NCI-H524 (cell line): ENCODE results near the gene DDI2.
A peak's percentile ranks its signal among the peaks of the same experiment; 100 is the strongest.

Source experiments
- DNase-seq, 2 experiments: peaks; one replicate each; lab custom pipeline; 2025; lab: John Stamatoyannopoulos, UW

Gene DDI2

DNA sequence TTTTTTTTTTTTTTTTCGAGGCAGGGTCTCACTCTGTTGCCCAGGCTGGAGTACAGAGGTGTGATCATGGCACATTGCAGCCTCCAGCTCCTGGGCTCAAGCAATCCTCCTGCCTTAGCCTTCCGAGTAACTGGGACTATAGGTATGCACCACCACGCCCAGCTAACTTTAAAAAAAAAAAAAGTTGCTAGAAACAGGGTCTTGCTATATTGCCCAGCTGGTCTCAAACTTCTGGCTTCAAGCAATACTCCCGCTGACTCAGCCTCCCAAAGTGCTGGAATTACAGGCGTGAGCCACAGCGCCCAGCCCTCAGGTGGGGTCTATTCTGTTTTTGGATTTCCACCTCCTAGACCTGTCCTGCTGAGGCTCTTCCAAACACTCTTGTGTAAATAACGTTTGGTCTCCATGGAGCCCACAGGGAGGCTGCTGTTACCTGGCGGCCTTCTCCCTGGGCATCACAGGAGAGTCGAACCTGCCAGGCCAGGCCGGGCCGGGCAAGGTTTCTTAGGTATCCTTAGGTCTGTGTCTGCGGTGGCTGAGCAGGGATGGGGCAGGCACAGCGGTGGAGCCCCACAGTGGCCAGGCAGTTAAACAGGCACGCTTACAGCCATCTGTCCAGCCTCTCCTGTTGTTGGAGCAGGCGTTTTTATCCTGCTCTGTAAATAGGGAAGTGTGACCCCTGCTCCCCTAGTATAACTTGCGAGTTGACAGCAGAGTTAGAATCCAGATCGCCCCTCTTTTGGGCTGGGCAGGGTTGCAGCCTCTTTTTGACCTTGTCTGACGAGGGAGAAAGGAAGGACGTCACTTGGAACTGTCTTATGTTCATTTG, 85.7 kb downstream of the DDI2 start:
- DNase-seq, result peak in 1 of 2 experiments; percentile 28

DNA sequence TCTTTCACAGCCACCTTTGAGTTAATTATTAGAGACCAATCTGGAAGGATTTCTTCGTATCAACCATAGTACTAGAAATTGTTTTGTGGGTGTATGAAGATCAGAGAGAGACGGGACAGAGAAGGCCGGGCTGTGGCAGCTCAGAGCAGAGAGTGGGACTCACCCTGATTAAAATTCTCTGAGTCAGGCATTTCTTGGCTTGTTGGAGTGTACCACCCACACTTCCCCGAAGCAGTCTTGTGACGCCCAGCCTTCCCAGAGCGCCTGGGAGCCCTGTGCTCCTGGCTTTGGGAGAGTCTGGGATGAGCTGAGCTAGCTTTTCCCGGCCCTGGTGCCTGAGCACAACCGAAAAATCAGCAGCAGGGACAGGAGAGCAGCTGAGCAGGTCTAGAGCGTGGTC, 86.3 kb downstream of the DDI2 start:
- DNase-seq, result no peak

DNA sequence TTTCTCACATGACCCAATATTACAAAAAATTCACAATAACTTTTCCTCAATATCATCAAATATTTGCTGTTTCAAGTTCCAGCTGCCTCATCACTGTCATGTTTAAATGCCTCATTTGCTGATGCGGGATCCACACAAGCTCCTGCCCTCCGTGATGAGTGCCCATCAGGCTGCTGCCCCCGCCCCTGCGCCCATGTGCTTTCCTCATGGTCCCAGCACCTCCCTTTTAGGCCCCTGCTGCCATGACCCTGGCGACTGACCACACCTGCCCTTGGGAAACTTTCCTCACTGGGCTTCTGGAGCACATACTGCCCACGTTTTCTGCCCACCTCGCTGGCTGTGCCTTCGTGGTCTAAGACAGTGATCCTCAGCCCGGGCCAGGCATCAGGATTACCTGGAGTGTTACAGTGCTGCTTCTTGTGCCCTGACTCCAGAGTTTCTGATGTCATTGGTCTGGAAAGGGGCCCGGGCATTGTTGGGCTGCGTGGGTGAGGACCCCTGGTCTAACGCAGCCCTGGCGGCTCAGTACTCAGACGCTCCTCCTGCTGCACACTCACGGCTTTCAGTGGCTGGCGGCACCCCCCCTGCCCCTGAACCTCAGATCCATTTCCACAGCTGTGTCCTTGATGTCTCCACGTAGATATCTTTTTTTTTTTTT, 87.4 kb downstream of the DDI2 start:
- DNase-seq, result no peak

DNA sequence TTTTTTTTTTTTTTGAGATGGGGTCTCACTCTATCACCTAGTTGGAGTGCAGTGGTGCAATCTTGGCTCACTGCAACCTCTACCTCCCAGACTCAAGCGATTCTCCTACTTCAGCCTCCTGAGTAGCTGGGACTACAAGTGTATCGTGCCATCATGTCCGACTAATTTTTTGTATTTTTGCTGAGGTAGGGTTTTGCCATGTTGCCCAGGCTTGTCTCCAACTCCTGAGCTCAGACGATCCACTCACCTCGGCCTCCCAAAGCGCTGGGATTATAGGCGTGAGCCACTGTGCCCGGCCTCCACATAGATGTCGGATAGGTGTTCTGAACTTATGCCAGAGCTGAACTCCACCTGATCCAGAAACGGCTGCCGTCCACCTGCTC, 87.9 kb downstream of the DDI2 start:
- DNase-seq, result no peak

DNA sequence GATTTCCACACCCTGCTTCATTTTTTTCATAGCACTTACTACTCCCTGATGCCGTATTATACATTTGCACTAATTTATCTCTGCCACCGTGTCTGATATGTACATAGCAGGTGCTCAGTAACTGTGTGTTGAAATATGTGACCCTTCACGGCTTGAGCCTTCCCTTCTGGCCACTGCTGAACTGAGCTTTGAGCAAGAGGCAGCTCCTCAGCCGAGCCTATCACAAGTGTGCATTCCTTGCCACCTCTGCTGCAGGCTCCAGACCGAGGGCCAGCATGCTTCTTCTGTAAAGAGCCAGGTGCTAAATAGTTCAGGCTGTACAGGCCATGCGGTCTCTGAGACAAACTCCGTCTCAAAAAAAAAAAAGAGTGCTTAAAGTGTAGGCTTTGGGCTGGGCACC, 89.5 kb downstream of the DDI2 start:
- DNase-seq, result no peak

DNA sequence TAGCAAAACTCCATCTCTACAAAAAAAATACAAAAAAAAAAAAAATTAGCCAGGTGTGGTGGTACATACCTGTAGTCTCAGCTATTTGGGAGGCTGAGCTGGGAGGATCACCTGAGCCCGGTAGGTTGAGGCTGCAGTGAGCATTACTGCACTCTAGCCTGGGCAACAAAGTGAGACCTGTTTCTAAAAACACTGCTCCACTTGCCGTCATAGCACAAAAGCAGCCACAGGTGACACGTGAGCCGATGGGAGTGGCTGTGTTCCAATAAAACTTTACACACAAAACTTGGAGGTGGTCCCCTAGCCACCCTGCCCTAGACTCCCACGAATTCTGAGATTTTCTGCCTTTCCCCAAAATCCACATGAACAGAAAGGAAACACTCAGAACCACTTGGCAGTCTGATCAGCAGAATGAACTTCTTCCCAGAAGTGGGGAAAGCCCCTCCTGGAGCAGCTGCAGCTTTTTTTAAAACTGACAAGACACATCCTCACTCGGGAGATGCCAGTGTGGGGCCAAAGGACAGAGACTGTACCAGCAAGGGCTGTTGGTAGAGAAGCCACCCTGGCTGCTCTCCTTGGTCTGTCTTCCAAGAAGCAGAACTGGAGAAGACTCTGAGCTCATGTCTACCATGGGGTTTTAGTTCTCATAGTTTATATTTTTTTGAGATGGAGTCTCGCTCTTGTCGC, 90.1 kb downstream of the DDI2 start:
- no peak for DNase-seq

DNA sequence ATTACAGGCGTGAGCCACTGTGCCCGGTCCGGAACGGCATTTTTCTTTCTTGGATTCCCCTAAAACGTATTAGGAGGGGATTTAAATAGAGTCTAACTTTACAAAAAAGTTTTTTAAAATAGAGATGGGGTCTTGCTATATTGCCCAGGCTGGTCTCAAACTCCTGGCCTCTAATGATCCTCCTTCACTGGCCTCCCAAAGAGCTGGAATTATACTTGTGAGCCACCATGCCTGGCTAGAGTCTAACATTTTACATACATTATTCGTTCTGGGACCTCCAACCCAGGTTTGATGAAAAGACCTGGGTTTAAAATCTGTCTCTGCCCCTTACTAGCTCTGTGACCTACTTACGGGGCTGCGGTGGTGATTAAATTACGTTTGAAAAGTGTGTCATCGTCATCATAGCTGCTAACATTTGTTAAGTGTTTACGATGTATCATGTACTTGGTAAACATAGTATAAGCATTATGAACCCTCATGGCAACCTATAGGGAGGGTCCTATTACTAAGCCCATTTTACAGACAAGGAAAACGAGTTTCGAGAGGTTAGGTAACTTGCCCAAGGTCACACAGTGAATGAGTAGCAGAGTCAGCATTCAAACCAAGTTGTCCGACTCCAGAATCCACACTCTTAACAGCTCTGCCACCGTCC, 91.4 kb downstream of the DDI2 start:
- DNase-seq, result no peak

DNA sequence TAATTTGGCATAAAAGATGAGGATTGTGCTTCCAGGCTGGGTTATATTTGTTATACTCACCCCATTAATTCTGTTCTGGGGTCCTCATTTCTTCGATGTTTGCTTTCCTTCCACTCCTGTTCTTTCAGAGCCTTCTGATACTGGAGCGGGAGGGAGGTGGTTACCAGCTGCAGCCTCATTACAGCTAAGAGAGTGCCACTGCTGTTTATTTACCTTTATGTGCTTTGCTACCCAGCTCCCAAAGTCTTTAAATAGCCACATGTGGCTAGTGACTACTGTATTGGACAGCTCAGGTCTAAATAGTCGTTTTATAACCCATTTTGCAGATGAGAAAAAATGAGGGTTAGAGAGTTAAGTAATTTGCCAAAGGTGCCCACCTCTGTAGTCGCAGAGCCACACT, 92.0 kb downstream of the DDI2 start:
- no peak for DNase-seq

DNA sequence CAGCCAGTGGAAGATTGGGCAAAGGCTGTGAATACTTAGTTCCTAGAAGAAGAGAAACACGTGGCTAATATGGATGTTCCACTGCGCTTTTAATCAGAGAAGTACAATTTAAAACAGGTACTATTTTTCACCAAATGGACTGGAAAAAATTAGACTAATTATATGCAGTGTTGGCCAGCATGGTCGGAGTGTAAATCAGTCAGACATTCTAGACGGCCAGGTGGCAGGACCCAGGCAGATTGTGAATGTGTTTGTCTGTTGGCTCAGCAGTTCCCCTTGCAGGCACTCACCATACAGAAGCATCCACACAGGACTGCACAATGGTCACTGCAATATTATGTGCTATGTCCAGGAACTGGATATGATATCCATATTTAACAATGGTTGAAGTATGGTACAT, 94.9 kb downstream of the DDI2 start:
- no peak for DNase-seq

DNA sequence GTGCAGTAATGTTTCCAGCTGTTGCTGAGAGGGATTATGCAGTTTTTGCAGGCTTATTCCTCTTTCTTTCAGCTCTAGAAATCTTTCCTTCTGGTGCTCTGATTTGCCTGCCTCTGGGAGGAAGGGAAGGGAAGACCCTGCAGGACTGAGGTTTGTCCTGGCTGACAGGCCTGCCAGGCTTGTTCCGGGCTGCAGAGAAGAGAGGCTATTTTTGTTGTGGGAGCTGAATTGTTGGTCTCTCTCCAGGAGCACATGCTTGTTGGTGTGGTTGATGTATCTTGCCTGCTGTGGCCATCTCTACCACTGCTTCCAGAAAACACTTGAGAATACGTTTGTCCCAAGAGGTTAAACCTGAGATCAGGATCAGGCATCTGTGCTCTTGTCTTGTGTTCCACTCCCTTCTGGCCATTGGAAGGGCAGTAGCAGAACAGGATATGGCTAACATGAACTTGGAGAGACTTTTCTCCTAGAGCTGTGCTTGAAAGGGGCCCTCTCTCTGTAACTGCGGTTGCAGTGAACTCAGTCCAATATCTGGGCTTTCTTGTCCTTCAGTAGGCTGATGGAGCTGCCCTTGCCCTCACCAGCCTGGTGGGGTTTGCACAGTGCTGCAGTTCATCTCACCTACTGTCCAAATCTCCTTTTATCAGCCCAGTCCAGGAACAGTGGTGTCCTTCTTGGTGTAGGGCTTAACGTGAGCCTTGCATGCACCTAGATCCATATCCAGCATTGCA, 97.3 kb downstream of the DDI2 start:
- DNase-seq, result peak; percentile 59 to 74

DNA sequence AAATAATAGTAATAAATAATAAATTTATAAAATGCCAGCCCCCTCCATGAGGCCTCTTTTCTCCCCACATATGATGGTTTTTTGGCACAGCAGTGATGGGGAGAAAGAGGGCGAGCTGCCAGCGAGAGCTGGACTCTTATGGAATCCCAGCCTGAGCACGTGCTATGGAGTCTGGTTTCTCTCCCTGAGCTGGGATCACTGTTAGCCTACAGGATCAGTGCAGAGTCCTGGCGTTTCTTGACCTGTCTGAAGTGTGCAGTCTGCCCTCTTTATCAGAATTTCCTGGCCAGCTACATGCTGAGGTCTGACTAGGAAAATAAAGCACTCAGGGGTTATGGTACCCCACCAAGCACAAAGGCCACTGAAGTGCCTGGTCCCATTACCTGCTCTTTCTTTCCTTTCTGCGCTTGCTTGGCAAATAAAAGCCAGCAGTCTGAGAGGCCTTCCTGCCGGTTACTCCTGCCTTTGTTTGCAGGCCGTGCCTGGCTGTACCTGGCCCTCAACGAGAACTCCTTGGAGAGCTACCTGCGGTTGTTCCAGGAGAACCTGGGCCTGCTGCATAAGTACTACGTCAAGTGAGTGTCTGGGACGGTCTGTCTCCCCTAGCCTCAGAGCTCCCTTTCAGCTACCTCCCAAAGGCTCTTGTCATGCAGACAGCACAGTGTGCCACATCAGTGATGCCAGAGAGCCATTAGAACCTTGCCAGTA, 100.3 kb downstream of the DDI2 start:
- no peak for DNase-seq

DNA sequence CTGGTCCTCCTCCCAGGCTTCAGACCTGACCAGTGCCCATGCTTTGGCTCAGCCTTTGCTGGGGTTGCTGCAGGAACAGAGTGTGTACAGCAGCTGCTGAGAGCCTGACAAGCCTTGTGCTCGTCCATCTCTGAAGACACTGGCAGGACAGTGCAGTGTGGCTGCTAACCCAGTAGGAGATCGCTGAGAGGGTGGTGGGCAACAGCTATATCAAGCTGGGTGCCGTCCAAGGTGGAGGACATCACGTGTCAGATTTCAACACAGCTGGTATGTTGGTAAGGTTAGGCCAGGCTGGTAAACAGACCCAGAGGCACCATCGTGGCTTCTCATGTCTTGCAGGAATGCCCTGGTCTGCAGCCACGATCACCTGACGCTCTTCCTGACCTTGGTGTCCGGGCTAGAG, 100.9 kb downstream of the DDI2 start:
- DNase-seq, result no peak
